Inflammatory macrophage treated with lipopolysaccharide for 1 hour (primary cell): Measurements from ENCODE around the gene KIF18A.
"Not testable (repeated sequence)": the region's sequence is repeated elsewhere in the genome, so short reads cannot be mapped to it uniquely, and the experiment has no call there.

Source experiments
- DNase-seq, 2 donors: peaks; one replicate each; pipeline ENCODE4 v3.0.0-alpha.2; 2020 to 2022

The KIF18A gene

GRCh38 chr11:28106353-28107043 lies 1.5 kb downstream of the KIF18A start:
- DNase-seq = no peak

- no peak for DNase-seq
Measured at GRCh38 chr11:28105869-28106268, 2.1 kb downstream of the KIF18A start.

DNA sequence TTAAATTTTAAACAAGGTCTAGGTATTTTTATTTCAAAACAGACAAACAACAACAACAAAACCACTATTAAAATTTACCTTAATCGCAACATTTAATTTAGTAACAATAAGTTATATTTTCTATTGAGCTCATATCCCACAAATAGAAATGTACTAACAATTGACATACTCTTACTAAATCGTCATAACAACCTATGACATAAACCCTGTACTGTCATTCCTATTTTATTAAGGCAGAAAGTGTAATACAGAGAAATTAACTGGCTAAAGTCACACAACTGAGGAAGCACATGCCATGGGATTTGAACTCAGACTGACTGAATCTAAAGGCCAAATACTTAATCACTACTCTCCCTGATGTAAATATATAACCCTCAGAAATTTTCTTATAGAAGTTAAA lies 3.0 kb downstream of the KIF18A start:
- no peak for DNase-seq

DNA sequence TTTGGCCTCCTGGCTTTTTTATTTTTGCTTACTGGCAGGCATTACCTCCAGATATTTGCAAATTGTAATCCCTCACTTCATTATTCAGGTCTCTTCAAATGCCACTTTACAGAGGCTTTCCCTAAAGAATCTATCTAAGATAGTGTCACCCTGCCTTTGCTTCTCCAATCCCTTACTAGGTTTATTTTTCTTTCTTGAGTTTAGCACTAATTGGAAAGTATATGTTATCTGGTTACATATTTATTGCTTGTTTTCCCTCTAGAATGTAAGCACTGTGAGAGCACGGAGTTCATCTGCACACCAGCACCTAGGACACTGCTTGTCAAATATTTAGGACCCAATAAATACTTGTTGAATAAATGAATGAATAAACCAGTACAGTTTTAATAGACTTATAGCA lies 3.5 kb downstream of the KIF18A start:
- no peak for DNase-seq

DNA sequence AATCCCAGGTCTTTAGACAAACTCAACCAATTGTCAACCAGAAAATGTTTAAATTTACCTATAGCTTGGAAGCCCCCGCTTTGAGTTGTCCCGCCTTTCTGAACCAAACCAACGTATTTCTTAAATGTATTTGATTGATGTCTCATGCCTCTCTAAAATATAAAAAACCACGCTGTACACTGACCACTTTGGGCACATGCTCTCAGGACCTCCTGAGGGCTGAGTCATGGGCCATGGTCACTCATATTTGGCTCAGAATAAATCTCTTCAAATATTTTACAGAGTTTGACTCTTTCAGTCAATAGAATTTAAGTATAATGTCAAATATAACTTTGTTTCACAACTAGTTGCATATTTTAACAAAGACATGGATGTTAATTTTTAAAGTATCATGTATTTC lies 5.7 kb downstream of the KIF18A start:
- DNase-seq = not testable (repeated sequence)

DNA sequence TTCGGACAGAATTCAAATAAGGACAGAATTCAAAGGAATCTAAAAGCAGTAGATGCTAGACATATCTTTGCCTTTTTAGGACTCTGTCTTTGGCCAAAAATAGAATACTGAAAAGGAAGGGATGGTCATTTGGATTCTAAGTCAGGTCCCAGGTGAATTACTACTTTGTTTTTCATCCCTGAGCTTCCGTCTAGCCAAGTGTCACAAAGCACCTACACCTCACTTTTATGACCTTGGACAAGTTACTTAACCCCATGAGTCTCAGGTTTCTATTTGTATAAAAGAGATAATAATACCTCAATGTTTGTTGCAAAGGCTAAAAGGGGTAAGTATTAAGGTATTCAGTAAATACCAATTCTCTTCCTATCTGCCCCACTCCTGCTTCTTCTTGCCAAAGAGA lies 7.3 kb downstream of the KIF18A start:
- DNase-seq = no peak

GRCh38 chr11:28099715-28100114 lies 8.2 kb downstream of the KIF18A start:
- no peak for DNase-seq

DNA sequence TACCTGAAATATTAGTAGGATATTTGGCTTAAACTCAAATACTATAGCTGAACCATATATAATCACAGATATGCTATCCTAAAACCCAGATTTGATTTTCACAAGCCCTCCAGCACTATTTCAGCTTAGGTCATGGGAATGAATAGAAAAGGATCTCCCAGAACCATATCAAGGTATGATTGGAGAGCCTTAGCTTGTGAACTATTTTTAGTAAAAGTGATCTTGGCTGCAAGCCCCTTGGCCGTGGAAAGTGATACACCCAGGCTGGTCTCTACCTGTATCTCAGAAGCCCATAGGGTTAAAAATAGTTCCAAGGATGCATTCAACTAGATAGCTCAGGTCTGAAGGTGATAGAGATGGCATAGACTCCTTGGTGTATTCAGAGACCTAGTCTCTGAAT lies 9.7 kb downstream of the KIF18A start:
- DNase-seq = no peak

- no peak for DNase-seq
Measured at GRCh38 chr11:28092786-28093185, 15.2 kb downstream of the KIF18A start.

GRCh38 chr11:28090052-28090749 lies 17.8 kb downstream of the KIF18A start:
- DNase-seq = no peak

- no peak for DNase-seq
Measured at GRCh38 chr11:28089378-28089777, 18.6 kb downstream of the KIF18A start.

GRCh38 chr11:28087693-28088092 lies 20.3 kb downstream of the KIF18A start:
- DNase-seq = not testable (repeated sequence)

DNA sequence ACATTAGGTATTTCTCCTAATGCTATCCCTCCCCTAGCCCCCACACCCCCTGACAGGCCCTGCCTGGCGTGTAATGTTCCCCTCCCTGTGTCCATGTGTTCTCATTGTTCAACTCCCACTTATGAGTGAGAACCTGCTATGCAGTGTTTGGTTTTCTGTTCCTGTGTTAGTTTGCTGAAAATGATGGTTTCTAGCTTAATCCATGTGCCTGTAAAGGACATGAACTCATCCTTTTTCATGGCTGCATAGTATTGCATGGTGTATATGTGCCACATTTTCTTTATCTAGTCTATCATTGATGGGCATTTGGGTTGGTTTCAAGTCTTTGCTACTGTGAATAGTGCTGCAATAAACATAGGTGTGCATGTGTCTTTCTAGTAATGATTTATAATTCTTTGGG lies 20.8 kb downstream of the KIF18A start:
- not testable (repeated sequence) for DNase-seq

DNA sequence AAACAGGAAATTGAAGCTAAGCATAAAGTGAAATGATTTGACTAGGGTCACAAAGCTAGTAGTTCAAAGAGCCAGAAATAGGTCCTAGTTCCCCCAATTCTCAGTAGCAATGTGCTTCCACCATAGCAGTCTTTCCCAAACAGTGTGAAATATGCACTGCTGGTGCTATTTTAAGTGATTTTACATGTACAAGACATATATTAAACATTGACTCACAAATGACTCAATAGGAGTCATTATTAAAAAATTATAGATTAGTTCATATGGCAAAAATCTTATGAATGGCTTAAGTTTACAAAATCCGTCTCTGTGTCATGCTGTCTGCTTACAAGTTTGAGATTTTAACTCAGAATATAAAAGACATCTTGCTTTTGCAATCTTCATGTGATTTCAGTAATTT lies 21.4 kb downstream of the KIF18A start:
- DNase-seq = no peak

DNA sequence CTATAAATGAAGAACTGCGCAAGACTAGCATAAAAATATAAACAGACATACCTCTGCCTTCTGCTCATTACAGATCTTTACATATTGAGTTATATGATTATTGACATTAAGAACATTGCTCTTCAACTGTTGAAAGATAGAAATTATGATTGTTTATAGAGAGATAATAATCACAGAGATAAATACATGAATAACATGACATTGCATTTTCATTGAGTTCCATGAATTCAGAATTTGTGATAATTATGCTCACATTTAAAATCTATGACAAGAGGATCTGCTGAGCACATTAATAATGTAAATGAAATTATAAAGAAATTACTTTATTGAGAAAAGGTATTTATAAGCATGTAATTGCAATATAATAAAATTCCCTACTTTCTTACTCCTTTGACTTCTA lies 24.8 kb downstream of the KIF18A start:
- DNase-seq = no peak

- no peak for DNase-seq
Measured at GRCh38 chr11:28077521-28077920, 30.4 kb downstream of the KIF18A start.

DNA sequence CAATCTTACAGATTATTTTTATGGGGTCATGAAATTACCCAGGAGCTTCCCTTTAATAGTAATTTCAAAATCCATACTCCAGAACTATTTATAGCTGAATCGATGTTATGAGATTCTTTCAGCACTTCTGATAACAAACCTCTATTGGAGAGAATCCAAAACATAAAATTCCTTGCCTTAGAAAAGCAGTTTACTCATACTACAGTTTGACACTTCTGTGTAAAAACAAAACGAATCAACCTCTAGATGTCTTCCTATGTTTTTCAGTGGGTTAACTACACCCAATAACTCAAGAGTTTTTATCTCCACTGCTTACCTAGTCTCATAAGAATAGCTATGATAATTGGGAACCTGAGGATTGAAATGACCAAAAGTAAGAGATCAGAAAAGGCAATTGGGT lies 35.6 kb downstream of the KIF18A start:
- DNase-seq = no peak

DNA sequence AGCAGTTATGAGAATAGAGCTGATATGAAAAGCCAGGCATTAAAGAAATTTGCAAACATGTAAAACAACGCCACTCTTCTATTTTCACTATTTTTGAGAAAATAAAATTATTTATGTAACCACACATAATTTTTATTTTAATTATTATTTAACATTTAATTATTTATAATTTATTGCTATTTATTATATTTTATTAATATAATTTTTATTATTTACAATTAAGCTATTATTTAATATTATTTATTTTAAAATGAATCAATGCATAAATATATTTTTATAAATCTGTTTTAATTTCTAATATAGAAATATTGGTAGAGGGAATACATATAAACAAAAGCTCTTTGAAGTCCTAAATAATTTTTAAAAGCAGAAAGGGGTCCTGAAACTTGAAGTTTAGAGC lies 36.7 kb downstream of the KIF18A start:
- no peak for DNase-seq

- DNase-seq = no peak
Measured at GRCh38 chr11:28058333-28058732, 49.6 kb downstream of the KIF18A start.

GRCh38 chr11:28054821-28055220 lies 53.1 kb downstream of the KIF18A start:
- no peak for DNase-seq

DNA sequence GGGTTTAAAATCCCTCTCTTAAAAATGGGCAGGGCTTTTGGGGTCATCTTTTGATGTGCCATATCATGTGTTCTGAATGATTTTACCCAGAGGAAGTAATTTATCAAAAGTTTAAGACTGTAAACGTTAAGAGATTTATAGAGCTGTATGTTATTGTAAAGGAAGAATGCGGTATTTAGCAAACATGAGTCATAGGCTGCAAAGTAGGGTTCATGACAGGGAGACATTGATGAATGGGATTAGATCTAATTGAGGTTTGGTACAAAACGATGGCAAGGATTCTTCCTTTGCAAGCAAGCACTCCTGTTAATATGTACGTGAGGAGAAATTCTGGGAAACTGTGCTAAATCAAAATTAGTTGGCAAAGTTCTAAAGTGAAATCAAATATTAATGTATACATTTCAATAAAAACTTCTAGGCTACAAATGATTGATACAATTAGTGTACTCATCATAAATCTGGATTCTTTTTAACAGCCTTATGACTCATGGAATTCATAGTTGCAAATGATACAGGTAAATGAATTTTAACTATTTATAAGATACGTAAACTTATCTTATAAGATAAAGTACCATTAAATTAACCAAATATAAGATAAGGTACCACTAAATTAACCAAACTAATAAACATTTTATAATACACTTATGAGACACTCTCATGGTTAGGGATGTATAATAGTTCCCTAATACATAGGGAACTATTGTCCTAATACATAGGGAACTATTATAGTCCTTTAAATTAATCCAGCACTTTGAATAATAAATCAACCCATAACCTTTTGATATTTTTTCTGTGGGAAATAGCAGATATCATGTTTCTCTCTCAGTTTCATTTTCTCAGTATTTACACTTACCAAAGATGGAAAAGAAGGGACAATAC lies 58.4 kb downstream of the KIF18A start:
- DNase-seq = no peak

DNA sequence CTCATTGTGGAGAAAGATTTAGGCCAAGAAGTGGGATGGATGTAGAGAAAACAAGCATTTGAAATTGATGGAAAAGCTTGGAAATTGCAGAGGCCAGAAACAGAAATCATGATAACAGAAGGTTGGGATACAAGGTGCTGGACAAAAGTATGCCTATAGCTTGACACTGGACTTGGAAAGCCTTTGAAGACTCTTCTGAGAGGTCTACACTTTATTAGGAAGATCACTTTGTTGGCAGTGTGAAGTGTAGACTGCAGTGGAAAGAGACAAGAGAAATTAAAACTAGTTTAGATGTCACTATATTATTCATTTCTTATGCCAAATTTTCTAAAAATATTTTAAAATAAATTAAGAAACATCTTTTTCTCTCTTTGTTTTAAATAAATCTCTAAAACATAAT lies 59.1 kb downstream of the KIF18A start:
- no peak for DNase-seq

- DNase-seq = no peak
Measured at GRCh38 chr11:28043930-28044709, 63.8 kb downstream of the KIF18A start.
